Upper lobe of right lung (tissue), 1 donor: ENCODE data around the gene SCAF11. TPM values are rescaled to one million over a fixed set of nuclear protein-coding genes. Genes with fewer than 3 reads are reported as not detected.

Experiments used
- ATAC-seq: fragments of 200-7000 bp; cut with Tn5 transposase; one replicate; pipeline ENCODE4 v1.9.1; 2020; ENCODE audit warnings: mild to moderate bottlenecking, moderate library complexity
- DNase-seq: peaks from one replicate; pipeline ENCODE4 v3.0.0-alpha.2; 2020
- H3K27ac ChIP-seq: fragments of 200-600 bp; one replicate; pipeline ENCODE4 v1.8.0; 2022
- H3K27me3 ChIP-seq: fragments of 200-600 bp; one replicate; pipeline ENCODE4 v1.8.0; 2022; ENCODE audit warnings: mild to moderate bottlenecking
- H3K36me3 ChIP-seq: fragments of 200-600 bp; one replicate; pipeline ENCODE4 v1.8.0; 2022
- H3K4me1 ChIP-seq: fragments of 200-600 bp; one replicate; pipeline ENCODE4 v1.8.0; 2022
- H3K4me3 ChIP-seq: fragments of 200-600 bp; one replicate; pipeline ENCODE4 v1.8.0; 2022; ENCODE audit warnings: mild to moderate bottlenecking
- H3K9me3 ChIP-seq: fragments of 200-600 bp; one replicate; pipeline ENCODE4 v1.8.0; 2022
- CTCF ChIP-seq: fragments of 200-600 bp; IDR thresholded peaks from one replicate; pipeline ENCODE4 v1.8.0; 2022; ENCODE audit warnings: antibody characterized with exemption
- intact Hi-C: fragments of 100-400 bp; cut with DNase I; formaldehyde crosslinking; loops from one replicate; pipeline ENCODE4 v1.11.0; 2022
- total RNA-seq: library from RNA; stranded (reverse); fragmentation: NEBNext Ultra II Directional; extraction: Animal tissue kit (Norgen Biotek cat#: 25700); gene quantifications from one replicate; pipeline ENCODE4 v1.2.1, GENCODE V29; 2021
- donor health status: DM: no; HTN: yes; CAD: no; lungs with severe emphysema.

SCAF11 gene
- total RNA-seq, 1 donor from 2014 or later, result 119 TPM

- Histone ChIP-seq H3K36me3 (peaks cover 27% of the 10 kb centered on the region), H3K4me3 (no peak overlapping the region), H3K9me3 (no peaks in the 10 kb centered on the region), H3K27me3 (no peaks in the 10 kb centered on the region), H3K4me1 (no peaks in the 10 kb centered on the region), H3K27ac (no peak overlapping the region)
- ATAC-seq (no peak), DNase-seq (no peak)
- TF ChIP-seq CTCF, result no peak
- intact Hi-C loops, result no loop called here
Measured at GRCh38 chr12:45887544-45887943, 102.8 kb downstream of the SCAF11 start.

- H3K36me3 ChIP-seq, result peaks cover 21% of the 10 kb centered on the region
- intact Hi-C loops, result no loop called here
- no peak overlapping the region for H3K4me3 ChIP-seq
- DNase-seq (no peak), ATAC-seq (no peak)
- H3K9me3 ChIP-seq, result no peaks in the 10 kb centered on the region
- no peak for TF ChIP-seq CTCF
- H3K27me3 ChIP-seq, result no peaks in the 10 kb centered on the region
- H3K4me1 ChIP-seq, result no peaks in the 10 kb centered on the region
- no peak overlapping the region for H3K27ac ChIP-seq
Measured at GRCh38 chr12:45886685-45887084, 103.7 kb downstream of the SCAF11 start.

- Histone ChIP-seq H3K4me3 (no peak overlapping the region), H3K9me3 (no peaks in the 10 kb centered on the region), H3K27me3 (no peaks in the 10 kb centered on the region), H3K36me3 (peaks cover 18% of the 10 kb centered on the region), H3K27ac (no peak overlapping the region), H3K4me1 (peaks cover 19% of the 10 kb centered on the region)
- intact Hi-C loops, result no loop called here
- no peak for TF ChIP-seq CTCF
- DNase-seq, result no peak
- ATAC-seq, result no peak
Measured at GRCh38 chr12:45883187-45883586, 107.2 kb downstream of the SCAF11 start.

GRCh38 chr12:45880533-45880932, 109.8 kb downstream of the SCAF11 start:
- ATAC-seq, result no peak
- H3K4me3 ChIP-seq, result no peak overlapping the region
- no peak overlapping the region for H3K27ac ChIP-seq
- H3K9me3 ChIP-seq, result no peaks in the 10 kb centered on the region
- peaks cover 19% of the 10 kb centered on the region for H3K4me1 ChIP-seq
- no peak for DNase-seq
- no peak for TF ChIP-seq CTCF
- intact Hi-C loops, result no loop called here
- no peaks in the 10 kb centered on the region for H3K27me3 ChIP-seq
- peaks cover 12% of the 10 kb centered on the region for H3K36me3 ChIP-seq

GRCh38 chr12:45879363-45879895, 110.9 kb downstream of the SCAF11 start:
- ATAC-seq (no peak), DNase-seq (no peak)
- H3K36me3 ChIP-seq, result peaks cover 10% of the 10 kb centered on the region
- peak overlapping the region; percentile 59 for H3K27ac ChIP-seq
- H3K4me3 ChIP-seq, result no peak overlapping the region
- H3K27me3 ChIP-seq, result no peaks in the 10 kb centered on the region
- no peak for TF ChIP-seq CTCF
- H3K4me1 ChIP-seq, result peaks cover 19% of the 10 kb centered on the region
- H3K9me3 ChIP-seq, result no peaks in the 10 kb centered on the region
- intact Hi-C loops, result no loop called here
